Common myeloid progenitor, CD34-positive (primary cell): Measurements from ENCODE around the gene CEP78. TPM values are rescaled to one million over a fixed set of nuclear protein-coding genes. Genes with fewer than 3 reads are reported as not detected.
A peak's percentile ranks its signal among the peaks of the same experiment; 100 is the strongest.

Source experiments
- CTCF ChIA-PET: fragments of 350-600 bp; sonication (Branson Sonifier 250); formaldehyde crosslinking; loops from one replicate; lab custom pipeline; 2021; ENCODE audit warnings: antibody characterized with exemption; lab: Charles Lee
- POLR2A ChIA-PET: fragments of 350-600 bp; sonication (Branson Sonifier 250); formaldehyde crosslinking; loops from one replicate; lab custom pipeline; 2021; ENCODE audit warnings: antibody characterized with exemption; lab: Charles Lee
- DNase-seq, 3 donors: peaks; one replicate each; pipeline versions ENCODE4 v3.0.0 to v3.0.0-alpha.2; 2013
- H3K27ac ChIP-seq, 2 experiments: 1 replicate in 1 of 2; 2 replicates in 1 of 2; pipeline ENCODE4 v1.7.0; 2013; ENCODE audit warnings: inconsistent platforms in 2 of 2, low read length in 2 of 2, mild to moderate bottlenecking in 2 of 2, low read depth in 1 of 2, moderate library complexity in 1 of 2; ENCODE audit not compliant: severe bottlenecking in 2 of 2, insufficient read depth in 1 of 2, poor library complexity in 1 of 2
- H3K27me3 ChIP-seq, 5 experiments: replicated peaks in 2 of 5; 1 replicate in 3 of 5; 2 replicates in 2 of 5; pipeline versions ENCODE4 v1.6.1 to v1.7.0; 2013; ENCODE audit warnings: low read length in 4 of 5, mild to moderate bottlenecking in 2 of 5, moderate library complexity in 2 of 5, inconsistent platforms in 1 of 5; ENCODE audit not compliant: insufficient read depth in 5 of 5, control insufficient read depth in 4 of 5
- H3K36me3 ChIP-seq, 4 experiments: 1 replicate in 2 of 4; 2 replicates in 2 of 4; pipeline versions ENCODE4 v1.6.1 to v1.7.0; 2013; ENCODE audit warnings: low read length in 3 of 4, control low read depth in 1 of 4, mild to moderate bottlenecking in 1 of 4; ENCODE audit not compliant: control insufficient read depth in 4 of 4, insufficient read depth in 4 of 4
- H3K4me1 ChIP-seq, 4 experiments: 1 replicate in 3 of 4; 2 replicates in 1 of 4; pipeline versions ENCODE4 v1.6.1 to v1.7.1; 2013; ENCODE audit warnings: low read length in 3 of 4, mild to moderate bottlenecking in 3 of 4, control low read depth in 1 of 4, inconsistent platforms in 1 of 4, moderate library complexity in 1 of 4; ENCODE audit not compliant: control insufficient read depth in 4 of 4, insufficient read depth in 4 of 4; ENCODE audit errors: control extremely low read depth in 1 of 4
- H3K4me3 ChIP-seq, 7 experiments: 1 replicate in 4 of 7; 2 replicates in 3 of 7; pipeline versions ENCODE4 v1.5.1 to v1.7.0; 2013; ENCODE audit warnings: mild to moderate bottlenecking in 7 of 7, low read length in 6 of 7, moderate library complexity in 6 of 7, inconsistent platforms in 2 of 7, low read depth in 2 of 7, control low read depth in 1 of 7; ENCODE audit not compliant: insufficient read depth in 4 of 7, control insufficient read depth in 1 of 7; ENCODE audit errors: extremely low read depth in 1 of 7
- H3K9me3 ChIP-seq, 5 experiments: 1 replicate in 4 of 5; 2 replicates in 1 of 5; pipeline versions ENCODE4 v1.6.1 to v1.7.1; 2013; ENCODE audit warnings: low read length in 4 of 5, mild to moderate bottlenecking in 2 of 5, inconsistent platforms in 1 of 5, low read depth in 1 of 5, moderate library complexity in 1 of 5; ENCODE audit not compliant: control insufficient read depth in 4 of 5, insufficient read depth in 2 of 5; ENCODE audit errors: control extremely low read depth in 1 of 5
- WGBS: methylation state at CpG from one replicate; pipeline ENCODE4 v1.1.5; 2013; ENCODE audit not compliant: insufficient coverage; 5-methylcytosine and 5-hydroxymethylcytosine counted together
- polyA plus RNA-seq: library from polyadenylated mRNA; unstranded; fragments of 120-200 nt; gene quantifications from one replicate; pipeline ENCODE4 v1.2.1, GENCODE V29; 2013

CEP78 gene
- 15.4 TPM for polyA plus RNA-seq

- Histone ChIP-seq H3K4me3 (peak within 1 kb of the TSS; percentile 75 to 92 (median 88)), H3K36me3 (peaks cover under 1 to 10% (median 3%) of the 10 kb centered on the region in 4 experiments), H3K4me1 (peaks cover 0 to 16% (median 6%) of the 10 kb centered on the region in 4 experiments), H3K9me3 (no peaks in the 10 kb centered on the region), H3K27ac (peak within 1 kb of the TSS in 1 of 2 experiments; percentile 75), H3K27me3 (no peaks in the 10 kb centered on the region)
- ChIA-PET POLR2A (interaction anchor here (0.6 kb wide), 1 partner anchor 31 kb away, joined by 3 read pairs; no protein-coding TSS in a partner anchor), CTCF (interaction anchor here (0.7 kb wide), 1 partner anchor 430 kb away, joined by 3 read pairs; no protein-coding TSS in a partner anchor)
- WGBS, result under 1% methylated on average over 79 of the region's 87 CpGs
- DNase-seq, result peak; percentile 91 to 96 (median 96)
These were observed at the start of gene CEP78 for GRCh38 chr9:78235762-78236550. CEP78 (plus strand) TSS chr9:78236075; CDS start chr9:78236351, 276 bp downstream.

- no peak overlapping the region for H3K27ac ChIP-seq
- CTCF ChIA-PET, result no interaction called here
- H3K27me3 ChIP-seq, result no peaks in the 10 kb centered on the region
- peaks cover 0 to 7% (median 0%) of the 10 kb centered on the region in 4 experiments for H3K4me1 ChIP-seq
- POLR2A ChIA-PET, result no interaction called here
- H3K9me3 ChIP-seq, result no peaks in the 10 kb centered on the region
- DNase-seq, result no peak
- no peak overlapping the region for H3K4me3 ChIP-seq
- WGBS, result 60% methylated on average over 1 of the region's 5 CpGs
- H3K36me3 ChIP-seq, result no peaks in the 10 kb centered on the region
These were observed 48.0 kb upstream of the CEP78 start for GRCh38 chr9:78187763-78188484.

- no peak for DNase-seq
- 88% methylated on average over 1 of the region's 1 CpG for WGBS
- ChIA-PET POLR2A (no interaction called here), CTCF (interaction anchor here (1.1 kb wide), 1 partner anchor 12 kb away, joined by 3 read pairs; no protein-coding TSS in a partner anchor)
- no peak overlapping the region for H3K4me3 ChIP-seq
- H3K9me3 ChIP-seq, result no peaks in the 10 kb centered on the region
- no peaks in the 10 kb centered on the region for H3K27me3 ChIP-seq
- no peak overlapping the region for H3K27ac ChIP-seq
- no peaks in the 10 kb centered on the region for H3K36me3 ChIP-seq
- peaks cover 0 to 7% (median 0%) of the 10 kb centered on the region in 4 experiments for H3K4me1 ChIP-seq
These were observed 47.3 kb upstream of the CEP78 start for GRCh38 chr9:78188594-78188993.

- H3K4me3 ChIP-seq, result no peak overlapping the region
- no peaks in the 10 kb centered on the region for H3K36me3 ChIP-seq
- CTCF ChIA-PET, result interaction anchor here (1.1 kb wide), 1 partner anchor 12 kb away, joined by 3 read pairs; no protein-coding TSS in a partner anchor
- no peak overlapping the region for H3K27ac ChIP-seq
- POLR2A ChIA-PET, result no interaction called here
- no peak for DNase-seq
- no peaks in the 10 kb centered on the region for H3K27me3 ChIP-seq
- no peaks in the 10 kb centered on the region for H3K9me3 ChIP-seq
- H3K4me1 ChIP-seq, result peaks cover 0 to 7% (median 0%) of the 10 kb centered on the region in 4 experiments
- WGBS, result 96% methylated on average over 4 of the region's 5 CpGs
These were observed 46.9 kb upstream of the CEP78 start for GRCh38 chr9:78189001-78189400.

- no peak overlapping the region for H3K27ac ChIP-seq
- POLR2A ChIA-PET, result no interaction called here
- H3K4me3 ChIP-seq, result no peak overlapping the region
- peaks cover 0 to 7% (median 0%) of the 10 kb centered on the region in 4 experiments for H3K4me1 ChIP-seq
- whole genome bisulfite sequencing, result 100% methylated on average over 4 of the region's 5 CpGs
- H3K36me3 ChIP-seq, result no peaks in the 10 kb centered on the region
- H3K9me3 ChIP-seq, result no peaks in the 10 kb centered on the region
- H3K27me3 ChIP-seq, result no peaks in the 10 kb centered on the region
- no peak for DNase-seq
- CTCF ChIA-PET, result interaction anchor here (1.1 kb wide), 1 partner anchor 12 kb away, joined by 3 read pairs; no protein-coding TSS in a partner anchor
These were observed 46.4 kb upstream of the CEP78 start for GRCh38 chr9:78189461-78189860.

GRCh38 chr9:78191931-78192330, 43.9 kb upstream of the CEP78 start:
- H3K4me3 ChIP-seq, result no peak overlapping the region
- H3K27ac ChIP-seq, result no peak overlapping the region
- no peaks in the 10 kb centered on the region for H3K36me3 ChIP-seq
- peaks cover 0 to 7% (median 0%) of the 10 kb centered on the region in 4 experiments for H3K4me1 ChIP-seq
- no peak for DNase-seq
- CTCF ChIA-PET, result no interaction called here
- POLR2A ChIA-PET, result no interaction called here
- H3K9me3 ChIP-seq, result no peaks in the 10 kb centered on the region
- H3K27me3 ChIP-seq, result no peaks in the 10 kb centered on the region
